Stimulated activated CD4-positive, alpha-beta T cell treated with anti-CD3 and anti-CD28 coated beads, Interleukin-4, amount 100 ng/mL, for 1 hour (primary cell): ENCODE data around the gene MS4A7.
"Not testable (repeated sequence)": the region's sequence is repeated elsewhere in the genome, so short reads cannot be mapped to it uniquely, and the experiment has no call there.

Experiments
- DNase-seq: peaks from one replicate; pipeline ENCODE4 v3.0.0-alpha.2; 2020

MS4A7 gene

GRCh38 chr11:60378354-60378753 lies at the start of gene MS4A7:
Gene MS4A7, plus strand, starts transcription at chr11:60378532. Its CDS starts 4,610 bp downstream, at chr11:60383142.
- no peak for DNase-seq

GRCh38 chr11:60332846-60333245 lies 45.5 kb upstream of the MS4A7 start:
- DNase-seq: no peak

GRCh38 chr11:60334005-60334620 lies 44.2 kb upstream of the MS4A7 start:
- DNase-seq: peak; percentile 55

GRCh38 chr11:60336767-60337391 lies 41.5 kb upstream of the MS4A7 start:
- DNase-seq: no peak

GRCh38 chr11:60338053-60338452 lies 40.3 kb upstream of the MS4A7 start:
- DNase-seq: no peak

- no peak for DNase-seq
Measured at GRCh38 chr11:60339356-60339755, 39.0 kb upstream of the MS4A7 start.

GRCh38 chr11:60343094-60343704 lies 35.1 kb upstream of the MS4A7 start:
- no peak for DNase-seq

- no peak for DNase-seq
Measured at GRCh38 chr11:60344146-60344545, 34.2 kb upstream of the MS4A7 start.

- DNase-seq: peak; percentile 6
Measured at GRCh38 chr11:60345489-60345888, 32.8 kb upstream of the MS4A7 start.

GRCh38 chr11:60347084-60347797 lies 31.1 kb upstream of the MS4A7 start:
- DNase-seq: no peak

- DNase-seq: no peak
Measured at GRCh38 chr11:60348116-60348515, 30.2 kb upstream of the MS4A7 start.

GRCh38 chr11:60349990-60350389 lies 28.3 kb upstream of the MS4A7 start:
- DNase-seq: no peak

- DNase-seq: no peak
Measured at GRCh38 chr11:60357771-60358170, 20.6 kb upstream of the MS4A7 start.

- no peak for DNase-seq
Measured at GRCh38 chr11:60360621-60361020, 17.7 kb upstream of the MS4A7 start.

- DNase-seq: no peak
Measured at GRCh38 chr11:60362241-60362640, 16.1 kb upstream of the MS4A7 start.

GRCh38 chr11:60363542-60364470 lies 14.5 kb upstream of the MS4A7 start:
- peak; percentile 42 for DNase-seq

- not testable (repeated sequence) for DNase-seq
Measured at GRCh38 chr11:60366262-60366904, 11.9 kb upstream of the MS4A7 start.

- no peak for DNase-seq
Measured at GRCh38 chr11:60367009-60367408, 11.3 kb upstream of the MS4A7 start.

GRCh38 chr11:60367896-60368295 lies 10.4 kb upstream of the MS4A7 start:
- no peak for DNase-seq

GRCh38 chr11:60370252-60370810 lies 8.0 kb upstream of the MS4A7 start:
- DNase-seq: no peak

- no peak for DNase-seq
Measured at GRCh38 chr11:60370811-60371298, 7.5 kb upstream of the MS4A7 start.

GRCh38 chr11:60371386-60371785 lies 6.9 kb upstream of the MS4A7 start:
- DNase-seq: no peak
